ENCODE measurements around the gene PSMB7. TPM values are rescaled to one million over a fixed set of nuclear protein-coding genes. Genes with fewer than 3 reads are reported as not detected.

Gene PSMB7
- total and polyA plus RNA-seq, 2 of the 13 experiments (the other 11 are each of a cell fraction or from before 2014, with no cell fraction given) = 259 to 291 TPM

DNA sequence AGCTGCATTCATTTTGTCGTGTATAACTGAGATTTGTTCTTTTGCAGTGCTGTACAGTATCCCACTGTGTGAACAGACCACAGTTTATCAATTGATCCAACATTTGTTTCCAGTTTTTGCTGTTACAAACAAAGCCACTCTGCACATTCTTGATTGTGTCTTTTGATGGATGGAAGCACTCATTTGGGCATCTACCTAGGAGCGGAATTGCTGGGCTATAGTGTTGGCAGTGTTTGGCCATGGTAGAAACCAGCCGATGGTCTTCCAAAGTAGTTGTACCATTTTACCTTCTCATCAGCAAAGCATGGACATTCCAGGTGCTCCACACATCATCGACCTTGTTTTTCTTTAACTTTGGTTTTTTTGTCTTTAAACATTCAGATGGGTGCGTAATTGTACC, 77.7 kb downstream of the PSMB7 start (continued):
- TF ChIP-seq, protein P1, sequence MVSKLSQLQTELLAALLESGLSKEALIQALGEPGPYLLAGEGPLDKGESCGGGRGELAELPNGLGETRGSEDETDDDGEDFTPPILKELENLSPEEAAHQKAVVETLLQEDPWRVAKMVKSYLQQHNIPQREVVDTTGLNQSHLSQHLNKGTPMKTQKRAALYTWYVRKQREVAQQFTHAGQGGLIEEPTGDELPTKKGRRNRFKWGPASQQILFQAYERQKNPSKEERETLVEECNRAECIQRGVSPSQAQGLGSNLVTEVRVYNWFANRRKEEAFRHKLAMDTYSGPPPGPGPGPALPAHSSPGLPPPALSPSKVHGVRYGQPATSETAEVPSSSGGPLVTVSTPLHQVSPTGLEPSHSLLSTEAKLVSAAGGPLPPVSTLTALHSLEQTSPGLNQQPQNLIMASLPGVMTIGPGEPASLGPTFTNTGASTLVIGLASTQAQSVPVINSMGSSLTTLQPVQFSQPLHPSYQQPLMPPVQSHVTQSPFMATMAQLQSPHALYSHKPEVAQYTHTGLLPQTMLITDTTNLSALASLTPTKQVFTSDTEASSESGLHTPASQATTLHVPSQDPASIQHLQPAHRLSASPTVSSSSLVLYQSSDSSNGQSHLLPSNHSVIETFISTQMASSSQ (IDR thresholded peaks at IDR 0.05; ENCODE audit: low read depth) = no peak
- TF ChIP-seq, protein P1 (CRISPR knock-in tag; IDR thresholded peaks at IDR 0.05; ENCODE audit: borderline replicate concordance) = no peak
- TF ChIP-seq, protein P2, sequence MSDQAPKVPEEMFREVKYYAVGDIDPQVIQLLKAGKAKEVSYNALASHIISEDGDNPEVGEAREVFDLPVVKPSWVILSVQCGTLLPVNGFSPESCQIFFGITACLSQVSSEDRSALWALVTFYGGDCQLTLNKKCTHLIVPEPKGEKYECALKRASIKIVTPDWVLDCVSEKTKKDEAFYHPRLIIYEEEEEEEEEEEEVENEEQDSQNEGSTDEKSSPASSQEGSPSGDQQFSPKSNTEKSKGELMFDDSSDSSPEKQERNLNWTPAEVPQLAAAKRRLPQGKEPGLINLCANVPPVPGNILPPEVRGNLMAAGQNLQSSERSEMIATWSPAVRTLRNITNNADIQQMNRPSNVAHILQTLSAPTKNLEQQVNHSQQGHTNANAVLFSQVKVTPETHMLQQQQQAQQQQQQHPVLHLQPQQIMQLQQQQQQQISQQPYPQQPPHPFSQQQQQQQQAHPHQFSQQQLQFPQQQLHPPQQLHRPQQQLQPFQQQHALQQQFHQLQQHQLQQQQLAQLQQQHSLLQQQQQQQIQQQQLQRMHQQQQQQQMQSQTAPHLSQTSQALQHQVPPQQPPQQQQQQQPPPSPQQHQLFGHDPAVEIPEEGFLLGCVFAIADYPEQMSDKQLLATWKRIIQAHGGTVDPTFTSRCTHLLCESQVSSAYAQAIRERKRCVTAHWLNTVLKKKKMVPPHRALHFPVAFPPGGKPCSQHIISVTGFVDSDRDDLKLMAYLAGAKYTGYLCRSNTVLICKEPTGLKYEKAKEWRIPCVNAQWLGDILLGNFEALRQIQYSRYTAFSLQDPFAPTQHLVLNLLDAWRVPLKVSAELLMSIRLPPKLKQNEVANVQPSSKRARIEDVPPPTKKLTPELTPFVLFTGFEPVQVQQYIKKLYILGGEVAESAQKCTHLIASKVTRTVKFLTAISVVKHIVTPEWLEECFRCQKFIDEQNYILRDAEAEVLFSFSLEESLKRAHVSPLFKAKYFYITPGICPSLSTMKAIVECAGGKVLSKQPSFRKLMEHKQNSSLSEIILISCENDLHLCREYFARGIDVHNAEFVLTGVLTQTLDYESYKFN (CRISPR knock-in tag; conservative IDR thresholded peaks at IDR 0.05) = no peak
- no peak for TF ChIP-seq PHF5A (CRISPR knock-in tag; IDR thresholded peaks at IDR 0.05; ENCODE audit: low read depth, unreplicated experiment)
- no peak for TF ChIP-seq ZNF350 (CRISPR knock-in tag; IDR thresholded peaks at IDR 0.05; ENCODE audit: borderline replicate concordance, low read depth)
- TF ChIP-seq ZMYM4 (CRISPR knock-in tag; IDR thresholded peaks at IDR 0.05) = no peak
- no peak for TF ChIP-seq MIER3 (CRISPR knock-in tag; IDR thresholded peaks at IDR 0.05; ENCODE audit: borderline replicate concordance)
- TF ChIP-seq, protein P3, sequence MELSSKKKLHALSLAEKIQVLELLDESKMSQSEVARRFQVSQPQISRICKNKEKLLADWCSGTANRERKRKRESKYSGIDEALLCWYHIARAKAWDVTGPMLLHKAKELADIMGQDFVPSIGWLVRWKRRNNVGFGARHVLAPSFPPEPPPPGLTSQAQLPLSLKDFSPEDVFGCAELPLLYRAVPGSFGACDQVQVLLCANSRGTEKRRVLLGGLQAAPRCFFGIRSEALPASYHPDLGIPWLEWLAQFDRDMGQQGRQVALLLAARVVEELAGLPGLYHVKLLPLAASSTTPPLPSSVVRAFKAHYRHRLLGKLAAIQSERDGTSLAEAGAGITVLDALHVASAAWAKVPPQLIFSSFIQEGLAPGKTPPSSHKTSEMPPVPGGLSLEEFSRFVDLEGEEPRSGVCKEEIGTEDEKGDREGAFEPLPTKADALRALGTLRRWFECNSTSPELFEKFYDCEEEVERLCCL (CRISPR knock-in tag; IDR thresholded peaks at IDR 0.05; ENCODE audit: borderline replicate concordance) = no peak
- TF ChIP-seq ZNF746 (CRISPR knock-in tag; IDR thresholded peaks at IDR 0.05) = no peak
- no peak for TF ChIP-seq SRSF1 (optimal IDR thresholded peaks at IDR 0.05; ENCODE audit: low read depth, low read length)
